SIG-M5 treated with dmso at 0.1 percent for 504 hours (cell line): Measurements from ENCODE around the gene CFLAR.
A peak's percentile ranks its signal among the peaks of the same experiment; 100 is the strongest.
"Not testable (repeated sequence)": the region's sequence is repeated elsewhere in the genome, so short reads cannot be mapped to it uniquely, and the experiment has no call there.

Experiments used
- DNase-seq: peaks from one replicate; lab custom pipeline; 2025; ENCODE audit not compliant: unreplicated experiment; lab: John Stamatoyannopoulos, UW

The CFLAR gene

GRCh38 chr2:201144101-201145051 lies 28.4 kb downstream of the CFLAR start:
- no peak for DNase-seq

- DNase-seq = no peak
These were observed 32.5 kb downstream of the CFLAR start for GRCh38 chr2:201148434-201148990.

- no peak for DNase-seq
These were observed 33.3 kb downstream of the CFLAR start for GRCh38 chr2:201149064-201149820.

GRCh38 chr2:201149821-201150165 lies 33.8 kb downstream of the CFLAR start:
- DNase-seq = not testable (repeated sequence)

- no peak for DNase-seq
These were observed 34.6 kb downstream of the CFLAR start for GRCh38 chr2:201150454-201151020.

- DNase-seq = peak; percentile 93
These were observed 35.4 kb downstream of the CFLAR start for GRCh38 chr2:201151127-201151981.

GRCh38 chr2:201152517-201152916 lies 36.6 kb downstream of the CFLAR start:
- DNase-seq = no peak

- DNase-seq = no peak
These were observed 37.2 kb downstream of the CFLAR start for GRCh38 chr2:201152999-201153815.

- DNase-seq = no peak
These were observed 38.8 kb downstream of the CFLAR start for GRCh38 chr2:201154615-201155399.

- DNase-seq = no peak
These were observed 40.1 kb downstream of the CFLAR start for GRCh38 chr2:201156036-201156435.

GRCh38 chr2:201156640-201157039 lies 40.7 kb downstream of the CFLAR start:
- no peak for DNase-seq

- DNase-seq = peak; percentile 71
These were observed 41.7 kb downstream of the CFLAR start for GRCh38 chr2:201157694-201158093.

- DNase-seq = peak; percentile 96
These were observed 42.4 kb downstream of the CFLAR start for GRCh38 chr2:201158111-201158929.

GRCh38 chr2:201164166-201164565 lies 48.2 kb downstream of the CFLAR start:
- no peak for DNase-seq

GRCh38 chr2:201167546-201167945 lies 51.6 kb downstream of the CFLAR start:
- no peak for DNase-seq

GRCh38 chr2:201168496-201168895 lies 52.5 kb downstream of the CFLAR start:
- peak; percentile 30 for DNase-seq

GRCh38 chr2:201171259-201171814 lies 55.4 kb downstream of the CFLAR start:
- DNase-seq = no peak

- DNase-seq = no peak
These were observed 56.3 kb downstream of the CFLAR start for GRCh38 chr2:201172279-201172678.
